Measurements from ENCODE around the gene PCNX3.
A peak's percentile ranks its signal among the peaks of the same experiment; 100 is the strongest.

PCNX3 gene

DNA sequence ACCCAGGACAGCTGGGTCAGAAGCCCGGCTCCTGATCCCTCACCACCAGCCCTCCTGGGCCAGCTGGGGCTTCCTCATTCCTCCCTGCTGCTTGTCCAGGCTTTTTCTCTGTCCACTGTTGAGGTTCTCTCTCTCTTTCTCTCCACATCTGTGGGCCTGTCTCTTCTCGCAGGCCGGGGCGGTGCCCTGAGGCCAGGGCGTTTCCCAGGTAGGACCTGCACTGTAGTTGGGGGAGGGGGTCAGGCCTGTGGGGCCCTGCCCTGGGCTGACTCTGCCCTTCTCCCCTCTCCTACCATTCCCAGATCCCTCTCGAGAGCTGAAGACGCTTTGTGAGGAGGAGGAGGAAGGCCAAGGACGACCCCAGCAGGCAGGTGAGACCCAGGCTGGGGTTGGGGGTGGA lies 34.8 kb upstream of the PCNX3 start:
- no peak for DNase-seq

DNA sequence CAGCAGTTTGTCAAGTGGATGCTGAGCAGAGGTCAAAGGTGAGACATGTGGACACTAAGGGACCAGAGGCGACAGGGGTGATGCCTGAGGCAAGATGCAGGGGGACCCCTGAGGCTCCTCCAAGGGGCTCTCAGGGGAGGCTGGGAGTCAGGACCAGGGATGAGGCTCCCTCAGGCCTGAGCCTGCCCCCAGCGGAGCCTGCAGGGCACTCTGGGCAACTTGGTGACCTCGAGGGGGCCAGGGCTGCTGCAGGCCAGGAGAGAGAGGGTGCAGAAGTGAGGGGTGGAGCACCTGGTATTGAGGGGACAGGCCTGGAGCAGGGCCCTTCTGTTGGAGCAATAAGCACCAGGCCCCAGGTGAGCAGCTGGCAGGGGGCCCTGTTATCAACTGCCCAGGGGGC lies 33.6 kb upstream of the PCNX3 start:
- no peak for DNase-seq

DNA sequence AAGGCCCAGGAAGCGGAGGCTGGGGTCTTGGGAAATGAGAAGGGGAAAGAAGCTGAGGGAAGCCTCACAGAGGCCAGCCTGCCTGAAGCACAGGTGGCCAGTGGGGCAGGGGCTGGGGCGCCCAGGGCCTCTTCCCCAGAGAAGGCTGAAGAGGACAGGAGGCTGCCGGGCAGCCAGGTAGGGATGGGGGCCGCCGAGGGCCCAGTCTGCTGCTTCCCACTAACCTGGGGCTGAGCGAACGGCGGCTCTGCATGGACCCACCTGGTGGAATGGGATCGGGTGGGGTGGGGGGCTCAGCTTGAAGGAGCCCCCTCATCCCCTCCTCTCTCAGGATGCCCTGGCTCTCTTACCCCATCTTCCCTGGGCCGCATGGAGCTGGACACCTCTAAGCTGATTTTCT lies 32.0 kb upstream of the PCNX3 start:
- DNase-seq, result no peak

DNA sequence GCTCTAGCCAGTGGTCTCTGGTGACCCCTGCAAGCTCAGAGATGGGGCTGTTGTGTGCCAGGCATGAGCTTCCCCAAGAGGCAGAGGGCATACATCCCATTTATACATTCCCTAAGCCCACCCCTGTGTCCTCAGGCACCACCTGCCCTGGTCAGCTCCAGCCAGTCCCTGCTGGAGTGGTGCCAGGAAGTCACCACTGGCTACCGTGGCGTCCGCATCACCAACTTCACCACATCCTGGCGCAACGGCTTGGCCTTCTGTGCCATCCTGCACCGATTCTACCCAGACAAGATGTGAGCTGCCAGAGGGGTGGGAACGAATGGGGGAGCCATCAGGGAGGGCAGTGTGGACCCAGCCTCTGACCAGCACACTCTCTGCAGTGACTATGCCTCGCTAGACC lies 31.5 kb upstream of the PCNX3 start:
- DNase-seq, result no peak

DNA sequence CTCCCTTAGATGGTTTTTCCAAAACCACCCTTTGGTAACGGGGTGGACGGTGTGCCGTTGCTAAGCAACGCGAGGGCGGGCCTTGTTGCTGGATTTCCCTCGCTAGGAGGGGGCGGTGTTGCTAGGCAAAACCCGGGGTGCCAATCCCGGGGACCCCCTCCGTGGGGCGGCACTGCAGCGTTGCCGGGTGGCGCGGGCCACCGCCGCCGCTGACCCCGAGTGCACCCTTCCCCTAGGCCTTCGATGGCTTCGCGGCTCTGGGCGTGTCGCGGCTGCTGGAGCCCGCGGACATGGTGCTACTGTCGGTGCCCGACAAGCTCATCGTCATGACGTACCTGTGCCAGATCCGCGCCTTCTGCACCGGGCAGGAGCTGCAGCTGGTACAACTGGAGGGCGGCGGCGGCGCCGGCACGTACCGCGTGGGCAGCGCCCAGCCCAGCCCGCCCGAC lies 30.8 kb upstream of the PCNX3 start:
- DNase-seq, result no peak

DNA sequence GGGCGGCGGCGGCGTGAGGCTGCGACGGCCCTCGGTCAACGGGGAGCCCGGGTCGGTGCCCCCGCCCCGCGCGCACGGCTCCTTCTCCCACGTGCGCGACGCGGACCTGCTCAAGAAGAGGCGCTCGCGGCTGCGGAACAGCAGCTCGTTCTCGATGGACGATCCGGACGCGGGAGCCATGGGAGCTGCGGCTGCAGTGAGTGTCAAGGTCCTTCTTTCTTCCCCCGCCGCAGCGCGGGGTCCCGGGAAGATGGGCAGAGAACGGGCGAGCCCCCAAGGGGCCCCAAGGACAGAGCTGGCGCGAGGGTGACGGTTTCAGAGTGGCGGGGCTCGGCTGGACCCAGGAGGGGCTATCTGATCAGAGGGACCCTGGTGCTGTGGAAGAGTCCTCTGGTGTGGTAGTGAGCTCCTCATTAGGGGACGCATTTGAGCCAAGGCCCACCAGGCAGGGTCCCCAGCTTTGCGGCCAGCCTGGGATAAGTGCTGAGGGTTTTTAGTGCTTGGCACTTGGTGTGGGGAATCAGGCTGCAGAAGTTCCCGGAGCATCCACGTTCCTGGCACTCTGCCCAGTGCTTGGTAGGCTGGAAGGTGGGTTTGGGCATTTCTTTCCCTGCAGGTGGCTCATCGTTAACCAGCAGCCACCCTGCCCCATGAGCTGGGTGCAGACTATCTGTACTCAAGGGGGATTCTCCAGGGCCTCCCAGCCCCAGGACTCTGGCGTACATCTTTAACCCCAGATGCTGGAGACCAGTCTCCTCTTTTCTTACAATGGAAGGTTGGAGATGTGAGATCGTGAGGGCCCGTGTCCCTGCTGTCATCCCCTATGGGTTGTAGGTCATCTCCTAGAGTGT lies 30.0 kb upstream of the PCNX3 start:
- DNase-seq, result no peak

DNA sequence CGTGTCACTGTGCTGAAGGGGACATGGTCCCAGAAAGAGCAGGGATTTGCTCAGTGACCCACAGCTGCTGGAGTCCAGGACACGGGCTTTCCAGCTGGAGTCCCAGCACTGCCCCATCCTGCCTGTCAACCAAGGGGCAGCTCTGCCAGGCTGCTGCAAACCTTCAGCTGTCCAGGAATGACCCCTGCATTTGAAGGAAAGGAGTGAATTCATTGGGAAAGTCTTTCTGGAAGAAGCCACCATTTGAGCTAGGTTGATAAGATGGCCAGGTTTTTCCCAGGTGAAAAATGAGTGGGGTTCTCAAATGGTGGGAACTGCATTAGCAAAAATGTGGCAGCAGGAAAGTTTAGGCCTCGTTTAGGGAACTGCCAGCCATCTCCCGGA lies 29.3 kb upstream of the PCNX3 start:
- DNase-seq, result no peak

DNA sequence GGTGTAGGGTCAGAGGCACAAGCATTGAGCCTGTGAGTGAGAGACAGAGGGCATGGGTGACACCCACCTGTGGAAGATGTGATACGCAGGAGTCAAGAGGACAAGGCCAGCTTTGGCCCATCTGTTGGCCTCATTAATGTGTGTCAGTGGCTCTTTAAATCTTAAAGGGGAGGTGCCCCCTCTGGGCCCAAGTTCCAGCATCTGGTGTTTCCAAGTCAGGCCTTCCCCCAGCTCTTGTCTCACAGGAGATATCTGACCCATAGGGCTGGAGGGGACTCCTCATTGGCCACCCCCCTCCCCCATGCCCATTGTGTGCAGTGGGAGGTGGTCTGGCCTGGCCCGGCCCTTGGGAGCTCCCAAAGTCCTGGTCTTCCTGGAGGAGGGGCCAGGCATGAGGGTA lies 28.9 kb upstream of the PCNX3 start:
- no peak for DNase-seq

DNA sequence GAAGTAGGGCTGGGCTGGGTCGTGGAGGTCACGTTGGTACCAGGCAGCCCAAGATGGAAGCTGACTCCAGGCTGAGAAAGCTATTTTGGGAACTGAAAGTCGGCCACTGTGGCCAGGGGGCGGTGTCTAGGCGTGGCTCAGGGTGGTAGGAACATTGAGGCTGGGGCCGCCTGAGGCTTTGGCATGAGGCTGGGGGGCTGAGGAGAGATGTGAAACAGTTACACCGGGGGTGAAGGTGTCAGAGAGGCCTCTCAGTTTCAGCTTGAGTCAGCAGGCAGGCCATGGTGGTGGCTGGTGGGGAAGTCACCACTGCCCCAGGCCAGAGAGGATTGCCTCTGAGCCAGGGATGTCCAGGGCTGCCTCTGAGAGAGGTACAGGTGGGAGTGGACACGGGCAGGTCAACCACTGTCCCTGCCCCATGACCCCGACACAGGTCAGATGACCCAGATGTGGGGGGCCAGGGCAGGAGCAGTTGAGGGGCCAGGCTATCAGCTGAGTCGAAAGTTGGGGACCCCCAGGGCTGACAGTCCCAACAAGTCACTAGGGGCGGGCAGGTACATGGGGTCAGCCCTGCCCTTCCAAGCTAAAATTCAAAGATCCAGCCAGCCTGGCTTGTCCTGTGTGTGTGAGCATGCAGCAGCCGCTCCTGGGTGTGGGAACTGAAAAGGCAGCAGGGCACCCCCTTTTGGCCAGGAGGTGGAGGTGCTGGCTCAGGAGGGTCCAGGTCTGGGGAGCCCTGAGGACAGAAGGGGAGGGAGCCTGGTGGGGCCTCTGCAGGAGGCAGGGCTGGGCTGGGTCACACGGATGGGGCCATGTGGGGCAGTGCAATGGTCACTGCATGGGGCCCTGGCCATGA lies 27.1 kb upstream of the PCNX3 start:
- DNase-seq, result peak; percentile 75

DNA sequence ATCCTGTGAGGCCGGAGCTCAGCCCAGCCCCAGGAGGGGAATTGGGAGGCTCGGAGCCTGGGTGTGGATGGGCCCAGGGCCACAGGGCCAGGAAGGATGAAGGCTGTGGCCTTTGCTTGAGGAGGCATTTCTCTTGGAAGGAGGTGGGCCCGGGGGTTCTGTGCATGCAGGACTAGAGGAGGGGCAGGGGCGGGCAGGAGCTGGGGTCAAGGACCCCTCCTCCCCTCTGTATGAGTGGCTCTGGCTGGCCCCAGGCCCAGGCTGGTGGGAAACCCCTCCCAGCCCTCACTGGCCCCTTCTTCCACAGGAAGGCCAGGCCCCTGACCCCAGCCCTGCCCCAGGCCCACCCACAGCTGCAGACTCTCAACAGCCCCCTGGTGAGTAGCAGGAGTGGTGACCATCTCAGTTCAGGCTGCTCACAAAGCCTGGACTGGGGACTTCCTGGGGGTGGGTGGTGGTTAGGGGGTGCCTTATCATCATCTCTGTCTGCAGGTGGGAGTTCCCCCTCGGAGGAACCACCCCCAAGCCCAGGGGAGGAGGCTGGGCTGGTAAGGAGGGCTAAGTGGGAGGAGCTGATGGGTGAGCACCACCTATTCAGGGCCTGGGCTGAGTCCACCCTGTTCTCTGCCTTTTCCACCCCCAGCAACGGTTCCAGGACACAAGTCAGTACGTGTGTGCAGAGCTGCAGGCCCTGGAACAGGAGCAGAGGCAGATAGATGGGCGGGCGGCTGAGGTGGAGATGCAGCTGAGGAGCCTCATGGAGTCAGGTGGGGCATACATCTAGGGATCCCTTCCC lies 25.9 kb upstream of the PCNX3 start:
- no peak for DNase-seq

DNA sequence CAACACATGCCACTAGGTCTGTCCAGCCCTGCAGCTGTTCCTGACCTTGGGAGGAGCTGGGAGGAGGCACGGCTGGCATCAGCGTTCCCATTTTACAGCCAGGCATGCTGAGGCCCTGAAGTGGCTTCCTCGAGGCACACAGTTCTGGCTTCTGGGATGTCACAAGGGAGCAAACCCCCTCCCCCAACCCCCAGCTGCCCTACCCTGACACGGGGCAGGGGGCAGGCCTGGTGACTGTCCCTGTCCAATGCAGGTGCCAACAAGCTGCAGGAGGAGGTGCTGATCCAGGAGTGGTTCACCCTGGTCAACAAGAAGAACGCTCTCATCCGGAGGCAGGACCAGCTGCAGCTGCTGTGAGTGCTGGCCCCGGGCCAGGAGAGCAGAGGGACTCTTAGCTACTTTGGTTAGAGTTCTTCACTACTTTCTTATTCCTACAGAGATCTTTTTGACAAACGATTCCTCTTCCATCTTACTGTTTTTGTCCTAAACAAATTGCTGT lies 25.3 kb upstream of the PCNX3 start:
- no peak for DNase-seq

DNA sequence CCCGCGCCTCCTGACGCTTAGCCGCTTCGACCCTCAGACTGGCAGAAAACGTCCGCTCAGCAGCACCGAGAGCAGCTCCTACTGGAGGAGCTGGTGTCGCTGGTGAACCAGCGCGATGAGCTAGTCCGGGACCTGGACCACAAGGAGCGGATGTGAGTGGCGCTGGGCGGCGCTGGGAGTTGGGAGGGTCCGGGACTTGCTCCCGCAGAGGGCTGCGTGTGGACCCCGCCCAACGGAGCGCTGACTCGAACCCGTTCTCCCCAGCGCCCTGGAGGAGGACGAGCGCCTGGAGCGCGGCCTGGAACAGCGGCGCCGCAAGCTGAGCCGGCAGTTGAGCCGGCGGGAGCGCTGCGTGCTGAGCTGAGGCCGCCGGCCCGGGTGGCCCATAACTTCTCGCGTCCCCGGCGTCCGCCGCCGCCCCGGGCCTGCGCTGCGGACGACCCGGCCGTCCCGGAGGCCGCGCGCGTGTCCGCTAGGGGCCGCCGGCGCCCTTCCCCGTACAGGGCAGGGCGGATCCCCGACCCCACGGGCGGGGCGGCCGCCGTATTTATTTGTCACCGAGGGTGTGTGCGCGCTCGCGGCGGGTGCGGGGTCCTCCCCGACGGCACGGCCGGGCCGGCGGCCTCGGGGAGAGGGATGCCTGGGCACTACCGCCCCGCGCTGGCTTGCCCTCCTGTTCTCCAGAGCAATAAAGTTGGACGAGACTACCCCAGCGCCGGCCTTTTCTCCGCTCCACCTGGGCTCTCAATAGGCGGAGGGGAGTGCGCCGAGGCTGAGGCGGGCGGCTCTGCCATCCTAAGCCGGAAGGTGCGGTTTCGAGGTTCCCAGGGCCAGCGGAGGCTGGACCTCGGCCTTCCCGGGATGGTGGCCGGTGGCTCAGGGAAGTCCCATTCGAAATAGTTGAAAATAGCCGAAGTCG lies 23.4 kb upstream of the PCNX3 start:
- no peak for DNase-seq

DNA sequence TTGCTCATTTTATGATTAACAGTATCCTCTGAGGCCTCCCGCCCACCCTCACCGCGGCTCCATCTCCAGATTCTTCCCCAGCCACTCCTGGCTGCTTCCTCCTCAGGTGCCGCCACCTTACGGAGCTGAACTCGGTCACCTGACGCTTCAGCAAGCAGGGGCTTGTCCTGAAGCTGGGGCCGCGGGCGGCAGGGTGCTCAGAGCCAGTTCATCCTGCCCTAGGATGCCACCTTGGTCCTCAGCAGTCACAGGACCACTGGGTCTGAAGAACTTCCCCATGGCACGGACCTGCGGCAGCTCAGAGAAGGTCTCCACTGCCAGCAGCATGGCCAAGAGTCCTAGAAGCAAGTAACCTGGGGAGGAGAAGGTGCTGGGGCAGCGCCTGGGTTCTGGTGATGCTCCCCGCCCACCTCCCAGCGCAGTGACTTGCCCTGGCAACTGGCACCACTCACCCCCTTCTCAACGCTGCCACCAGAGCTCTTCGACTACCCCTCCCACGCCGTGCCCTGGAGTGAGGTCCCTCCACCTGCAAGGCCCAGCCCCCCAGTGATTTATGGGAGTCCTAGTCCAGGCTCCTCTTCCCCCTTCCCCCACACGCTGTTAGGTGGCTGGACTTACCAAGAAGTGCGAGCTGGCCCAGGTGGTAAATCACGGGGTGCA lies 22.6 kb upstream of the PCNX3 start:
- no peak for DNase-seq

DNA sequence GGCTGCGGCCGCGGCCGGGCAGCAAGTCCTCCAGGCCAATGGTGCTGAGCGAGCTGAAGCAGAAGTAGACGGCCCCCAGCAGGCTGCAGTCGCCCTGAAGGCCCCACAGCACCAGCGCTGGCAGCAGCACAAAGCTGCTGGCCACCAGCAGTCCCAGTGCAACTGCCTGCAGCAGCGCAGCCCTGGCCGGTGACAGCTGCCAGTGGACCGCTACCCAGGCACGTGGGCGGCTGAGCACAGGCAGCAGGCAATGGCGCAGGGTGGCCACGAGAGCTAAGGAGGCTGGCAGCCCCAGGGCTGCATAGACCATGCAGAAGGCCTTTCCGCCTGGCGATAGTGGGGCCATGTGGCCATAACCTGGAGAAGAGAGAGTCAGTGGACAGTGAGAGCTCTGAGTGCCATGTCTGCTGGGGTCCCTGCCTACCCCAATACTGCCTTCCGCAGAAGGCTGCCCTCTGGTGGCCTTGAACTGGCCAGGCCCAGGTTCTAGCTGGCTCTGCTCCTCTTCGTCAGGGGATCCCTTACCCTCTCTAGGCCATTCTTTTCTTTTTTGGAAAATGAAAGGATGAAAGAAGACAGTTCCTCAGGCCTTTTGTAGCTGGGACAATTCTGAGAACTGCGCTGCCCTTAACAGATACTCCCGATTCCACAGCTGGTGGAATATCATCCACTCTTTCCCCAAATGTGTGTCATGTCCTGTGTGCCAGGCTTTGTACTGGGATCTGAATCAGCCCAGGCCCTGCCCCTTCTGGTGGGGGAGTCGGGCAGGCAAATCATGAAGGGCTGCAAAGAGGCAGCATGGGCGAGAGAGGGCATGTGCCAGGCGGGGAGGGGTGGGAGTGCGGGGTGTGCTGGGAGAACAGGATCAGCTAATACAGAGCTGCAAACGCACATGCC lies 21.8 kb upstream of the PCNX3 start:
- no peak for DNase-seq

DNA sequence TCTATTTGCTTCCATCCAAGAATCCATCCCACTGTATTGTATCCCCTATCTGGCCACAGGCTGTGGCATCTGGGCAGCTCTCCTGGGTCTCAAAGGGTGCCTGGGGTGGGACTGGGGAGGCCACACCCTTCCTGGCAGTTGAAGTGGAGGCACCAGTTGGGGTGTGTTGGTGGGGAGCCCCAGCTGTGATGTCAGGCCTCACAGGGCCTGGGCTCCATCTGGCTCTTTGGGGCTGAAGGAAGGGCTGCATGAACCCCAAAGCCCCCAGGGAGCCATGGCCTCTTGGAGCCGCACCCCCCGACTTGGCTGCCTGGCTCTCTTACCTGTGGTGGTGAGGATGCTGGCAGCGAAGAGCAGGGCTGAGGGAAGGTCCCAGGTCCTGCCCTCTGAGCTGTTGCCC lies 20.4 kb upstream of the PCNX3 start:
- no peak for DNase-seq

DNA sequence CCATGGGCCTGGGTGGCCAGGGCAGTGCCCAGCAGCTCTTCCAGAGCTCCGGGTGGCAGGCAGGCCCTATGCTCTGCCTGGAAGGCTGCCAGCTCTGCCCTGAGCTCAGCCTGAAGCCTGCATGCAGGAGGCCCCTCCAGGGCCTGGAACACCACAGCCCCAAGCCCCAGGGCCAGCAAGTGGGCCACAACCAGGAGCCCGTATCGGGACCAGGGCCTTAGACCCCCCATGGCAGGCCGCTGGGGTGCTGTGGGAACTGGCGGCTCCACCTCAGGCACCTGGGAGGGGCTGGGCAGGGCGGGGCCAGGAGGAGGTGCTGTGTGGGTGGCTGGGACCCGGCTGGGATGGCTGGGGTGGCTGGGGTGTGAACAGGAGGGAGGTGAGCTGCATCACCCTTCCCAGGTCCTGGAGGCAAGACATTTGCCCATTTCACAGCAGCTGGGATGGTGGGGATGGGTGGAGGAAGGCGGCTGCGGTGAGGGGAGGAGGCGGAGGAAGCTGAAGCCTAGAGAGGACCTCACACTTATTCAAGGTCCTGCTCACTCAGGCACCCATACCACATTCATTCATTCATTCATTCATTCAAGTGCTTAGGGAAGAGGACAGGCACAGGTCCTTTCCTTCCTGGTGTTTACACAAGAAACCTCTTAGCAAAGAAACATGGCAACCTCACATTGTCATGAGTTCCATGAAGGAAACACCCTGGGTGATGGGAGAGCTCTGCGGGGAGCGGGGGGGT lies 19.9 kb upstream of the PCNX3 start, which contains the start of gene KCNK7:
TSS of gene KCNK7 (minus strand) at position 258 of the 739 bp plus-strand sequence. CDS start at position 230, 28 bp downstream.
- no peak for DNase-seq

DNA sequence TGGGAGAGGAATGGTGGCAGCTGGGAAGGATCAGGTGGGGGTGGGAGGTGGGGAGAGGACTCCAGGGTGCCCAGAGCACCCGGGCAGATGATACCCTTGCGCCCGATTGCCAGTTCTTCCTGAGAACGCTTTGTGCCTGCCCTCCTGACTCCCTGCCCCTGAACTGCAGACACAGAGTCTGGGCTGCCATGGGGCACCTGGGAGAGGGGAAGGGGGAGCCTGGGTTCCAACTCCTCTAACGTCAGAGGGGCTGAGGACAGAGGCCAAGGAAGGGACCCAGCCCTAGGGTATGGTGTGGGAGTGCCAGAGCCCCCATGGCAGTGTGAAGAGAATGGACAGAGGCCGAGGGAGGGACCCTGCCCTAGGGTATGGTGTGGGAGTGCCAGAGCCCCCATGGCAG lies 19.1 kb upstream of the PCNX3 start:
- no peak for DNase-seq

DNA sequence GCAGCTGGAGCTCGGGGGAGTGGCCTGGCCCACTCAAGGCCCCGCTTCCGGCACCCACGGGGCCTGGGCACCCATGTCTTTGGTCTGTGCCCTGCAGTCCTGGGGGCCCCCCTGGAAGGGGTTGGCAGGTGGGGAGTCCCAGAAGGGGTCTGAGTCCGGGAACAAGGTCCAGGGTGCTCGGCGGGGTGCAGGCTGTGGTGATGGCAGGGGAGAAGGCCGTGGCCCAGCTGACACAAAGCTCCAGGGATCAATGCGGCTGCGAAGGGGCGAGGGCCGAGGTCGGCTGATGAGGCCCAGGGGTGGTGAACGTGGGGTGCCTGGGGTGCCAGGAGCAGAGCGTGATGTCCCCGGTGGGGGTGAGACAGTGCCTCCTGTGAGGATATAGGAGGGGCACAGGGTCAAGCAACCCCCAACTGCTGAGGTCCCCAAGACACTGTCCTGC lies 17.3 kb upstream of the PCNX3 start:
- no peak for DNase-seq

Data from central memory CD4-positive, alpha-beta T cell (primary cell).